GM19035 (cell line): ENCODE measurements around the gene KRTAP21-2.
"Not testable (repeated sequence)": the region's sequence is repeated elsewhere in the genome, so short reads cannot be mapped to it uniquely, and the experiment has no call there.

Experiments
- ATAC-seq: cut with Tn5 transposase; IDR thresholded peaks from one replicate; pipeline ENCODE4 v1.9.1; 2021; ENCODE audit not compliant: unreplicated experiment

Gene KRTAP21-2

DNA sequence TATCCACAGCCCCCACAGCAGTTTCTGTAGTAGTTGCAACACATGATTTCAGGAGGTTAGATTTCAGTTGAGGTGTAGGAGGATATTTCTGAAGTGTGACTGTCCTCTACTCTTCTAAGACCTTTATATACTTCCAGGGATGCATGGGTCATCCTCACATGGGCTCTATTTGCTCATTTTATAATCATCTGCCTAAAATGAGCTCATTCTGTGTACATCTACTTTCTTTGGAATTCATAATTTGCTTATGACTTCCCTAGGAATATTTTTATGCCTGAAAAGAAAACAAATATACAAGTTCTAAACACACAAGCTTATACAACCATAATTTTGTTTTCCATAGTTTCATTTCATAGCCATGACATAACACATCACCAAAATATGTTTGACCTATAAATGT, at the start of gene KRTAP21-2:
KRTAP21-2 (minus strand) TSS at position 101 of the 400 bp plus-strand sequence; CDS start at position 44, 57 bp downstream.
- ATAC-seq = no peak

DNA sequence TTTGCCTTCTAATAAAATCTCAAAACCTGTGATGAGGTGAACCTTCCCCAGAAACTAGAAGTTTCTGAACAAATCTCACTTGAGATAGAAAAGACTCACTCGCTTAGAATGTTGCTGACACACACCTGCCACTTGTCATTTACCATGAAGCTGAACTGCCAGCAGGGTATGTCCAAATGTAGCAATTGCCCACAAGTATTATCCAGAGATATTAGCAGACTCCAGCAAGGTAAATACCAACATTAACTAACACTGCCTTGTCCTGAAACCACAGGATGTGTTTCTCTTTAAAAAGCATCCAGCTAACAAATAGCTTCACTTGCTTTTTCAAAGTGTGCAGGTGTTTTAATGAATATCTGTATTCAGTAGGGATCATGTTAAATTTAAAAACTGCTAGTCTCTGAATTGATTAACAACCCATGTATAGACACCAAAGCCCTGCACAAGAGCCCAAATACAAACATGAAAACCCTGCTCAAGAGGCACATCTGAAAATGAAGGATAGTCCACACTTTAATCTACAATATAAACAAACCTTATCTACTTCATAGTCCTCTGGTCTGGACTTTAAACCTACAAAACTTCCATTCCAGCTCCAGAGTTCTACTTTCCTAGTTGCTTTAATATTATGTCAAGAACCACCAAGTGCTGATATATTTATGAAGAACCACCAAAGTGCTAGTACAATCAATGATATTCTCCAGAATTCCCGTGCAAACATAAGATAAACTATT, 46.7 kb upstream of the KRTAP21-2 start:
- ATAC-seq = no peak

DNA sequence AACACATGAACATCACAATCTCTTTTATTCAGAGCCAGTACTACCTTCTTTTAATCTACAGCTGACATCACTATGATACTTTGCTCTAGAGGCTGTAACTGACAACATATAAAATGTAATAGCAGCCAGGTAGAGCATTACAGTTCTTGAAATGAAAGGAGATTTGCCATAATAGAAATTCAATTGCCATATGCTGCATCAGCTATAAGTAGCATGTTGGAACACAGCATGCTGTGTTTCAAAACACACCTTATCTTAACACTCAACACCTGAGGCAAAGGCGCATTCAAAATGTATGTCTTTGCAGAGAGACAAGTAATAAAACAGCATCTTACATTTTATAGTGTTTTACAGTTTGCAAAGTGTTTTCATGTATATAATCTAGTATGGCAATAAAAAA, 32.2 kb upstream of the KRTAP21-2 start:
- ATAC-seq = no peak

DNA sequence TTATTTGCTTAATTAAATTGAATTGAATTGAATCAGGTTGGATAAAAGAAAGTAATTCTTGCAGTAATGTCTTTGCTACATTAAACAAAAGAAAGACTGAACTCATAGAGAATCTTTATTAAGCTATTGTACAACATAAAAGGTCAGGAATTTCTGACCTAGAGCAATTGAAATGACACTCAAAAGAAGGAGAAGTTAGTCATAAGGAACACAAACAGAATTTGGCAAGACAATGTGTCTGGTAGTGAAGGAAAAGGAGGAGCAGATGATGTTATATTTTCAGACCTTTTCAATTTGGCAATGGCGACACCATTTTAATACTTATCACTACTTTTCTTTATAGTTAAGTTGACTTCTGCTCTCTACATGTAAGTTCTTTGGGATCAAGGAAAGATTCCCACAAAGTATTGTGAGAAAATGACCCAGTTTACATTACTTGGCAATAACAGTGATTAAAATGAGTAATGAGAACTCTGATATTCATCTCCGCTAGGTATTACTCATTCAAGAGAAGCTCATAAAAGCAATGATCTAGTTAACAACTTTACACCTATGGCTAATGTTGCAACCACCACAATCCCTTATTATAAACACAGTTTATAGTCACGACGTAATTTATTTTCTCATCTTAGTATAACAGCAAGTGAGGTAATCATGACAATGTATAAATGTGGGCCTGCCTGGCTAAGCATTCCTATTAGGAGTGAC, 22.8 kb upstream of the KRTAP21-2 start:
- ATAC-seq = no peak

DNA sequence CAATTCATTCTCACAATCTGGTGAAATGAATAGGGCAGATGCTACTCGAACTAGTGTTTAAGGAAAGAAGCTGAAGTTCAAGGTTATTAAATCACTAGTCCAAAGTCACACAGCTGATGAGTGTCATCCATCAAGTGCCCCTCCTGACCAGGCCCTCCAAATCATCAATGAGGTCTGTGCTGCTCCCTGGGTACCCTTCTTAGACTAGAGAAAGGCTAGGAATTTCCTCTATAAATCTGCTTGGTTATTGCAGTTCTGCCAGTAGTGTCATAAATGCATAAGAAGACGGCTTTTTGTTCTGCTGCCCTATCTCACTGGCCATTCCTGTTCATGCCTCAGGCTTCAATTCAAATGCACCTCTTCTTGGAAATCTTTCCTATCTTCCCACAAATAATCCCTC, 13.7 kb upstream of the KRTAP21-2 start:
- ATAC-seq = no peak

DNA sequence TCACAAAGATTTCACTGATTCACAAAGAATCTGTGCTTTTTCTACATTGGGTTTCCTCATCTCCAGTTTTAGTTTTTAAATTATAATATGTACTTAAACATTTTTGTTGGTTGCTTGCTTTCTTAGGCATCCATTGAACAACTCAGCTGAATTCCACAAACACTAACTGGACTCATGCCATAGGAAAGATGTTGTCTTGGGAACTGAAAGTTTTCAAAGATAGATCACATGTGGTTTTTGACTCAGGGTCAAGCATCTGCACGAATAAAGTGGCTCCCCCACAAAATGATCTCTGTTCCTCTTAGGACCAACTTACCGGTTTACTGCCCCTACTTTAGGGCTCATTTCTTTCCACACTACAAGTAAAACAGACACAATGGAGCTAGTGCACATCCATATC, 11.2 kb upstream of the KRTAP21-2 start:
- ATAC-seq = no peak

DNA sequence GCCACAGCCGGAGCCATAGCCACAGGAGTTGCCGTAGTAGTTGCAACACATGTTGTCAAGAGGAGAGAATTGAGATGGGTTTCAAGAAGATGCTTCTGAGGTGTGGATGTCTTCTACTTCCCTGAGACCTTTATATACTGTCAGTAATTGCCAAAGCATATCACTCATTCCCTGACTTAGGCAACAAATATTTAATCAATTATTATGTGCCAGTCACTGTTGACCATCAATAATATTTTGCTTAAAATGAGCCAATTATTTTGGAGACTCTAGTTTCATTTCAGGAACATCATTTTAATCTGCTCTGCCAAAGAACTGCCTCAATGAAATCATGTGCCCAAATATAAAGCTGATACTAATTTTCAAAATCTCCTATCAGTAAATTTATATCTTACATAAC, 8.3 kb upstream of the KRTAP21-2 start, which contains the start of gene KRTAP21-1:
KRTAP21-1 (minus strand) TSS at position 101 of the 400 bp plus-strand sequence; CDS start at position 51, 50 bp downstream.
- ATAC-seq = not testable (repeated sequence)

DNA sequence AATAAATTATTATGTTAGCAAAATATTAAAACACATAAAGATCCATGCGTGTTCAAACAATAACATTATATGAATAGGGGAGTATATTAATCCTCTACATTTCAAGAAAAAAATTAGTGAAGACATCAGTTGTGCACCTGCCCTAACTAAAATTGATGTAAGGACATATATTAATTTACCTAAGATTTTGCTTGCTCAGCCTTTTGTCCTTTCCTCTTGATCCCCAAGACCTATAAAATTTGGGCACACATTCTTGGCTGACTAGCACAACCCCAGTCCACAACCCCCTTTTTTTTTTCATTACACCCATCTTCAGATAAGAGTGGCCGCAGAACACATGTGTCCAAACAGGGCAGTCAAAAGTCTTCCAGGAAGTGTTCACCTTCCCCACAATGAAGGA, 6.6 kb downstream of the KRTAP21-2 start:
- ATAC-seq = no peak

DNA sequence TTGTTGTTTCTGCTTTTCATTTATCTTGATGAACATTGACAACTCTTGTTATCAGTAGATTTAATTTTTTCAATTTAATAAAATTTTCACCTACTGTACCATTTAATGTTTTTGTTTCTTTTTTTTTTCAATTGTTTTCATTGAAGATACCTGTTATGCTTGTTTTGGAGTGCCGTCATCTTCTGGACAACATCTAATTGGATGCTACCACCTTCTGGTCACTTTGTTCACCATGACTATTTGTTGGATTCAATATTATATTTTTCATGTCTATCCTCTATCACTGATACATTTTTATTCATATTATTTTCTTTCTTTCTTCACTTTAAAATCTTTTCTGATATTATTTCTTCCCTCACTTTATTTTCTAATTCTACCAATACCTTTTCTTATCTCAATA, 14.0 kb downstream of the KRTAP21-2 start:
- ATAC-seq = no peak

DNA sequence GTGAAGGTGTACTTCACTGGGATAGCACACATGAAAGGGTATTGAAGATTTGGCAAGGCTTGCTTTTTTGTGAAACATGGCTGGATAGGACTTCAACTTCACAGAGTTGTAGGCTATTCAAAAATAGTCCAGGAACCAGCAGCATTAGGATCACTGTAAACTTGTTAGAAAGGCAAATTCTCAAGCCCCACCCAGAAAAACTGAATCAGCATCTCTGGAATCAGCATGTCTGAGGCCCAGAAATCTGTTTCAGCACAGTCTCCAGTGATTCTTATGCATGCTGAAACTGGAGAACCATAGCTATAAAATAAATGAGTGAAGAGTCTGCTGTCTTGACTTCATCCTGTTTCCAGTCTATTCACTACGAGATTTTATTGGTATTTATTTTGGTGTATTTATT, 20.3 kb downstream of the KRTAP21-2 start:
- ATAC-seq = no peak

DNA sequence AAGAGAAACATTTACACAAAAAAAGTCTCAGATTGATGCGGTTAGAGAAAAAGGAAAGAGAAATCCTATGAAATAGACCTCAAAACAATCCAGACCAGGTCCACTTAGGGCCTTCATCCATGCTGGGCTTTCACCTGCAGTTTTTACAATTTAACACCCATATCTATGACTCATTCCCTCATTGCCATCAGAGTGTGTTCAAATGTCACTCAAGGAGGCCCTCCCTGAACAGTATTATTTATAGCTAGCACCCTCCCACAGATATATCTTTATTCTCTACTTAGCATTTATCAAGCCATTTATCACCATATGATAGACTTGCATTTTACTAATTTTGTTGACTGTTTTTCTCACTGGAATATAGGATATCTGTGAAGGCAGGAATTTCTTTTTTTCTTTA, 27.7 kb downstream of the KRTAP21-2 start:
- ATAC-seq = no peak

DNA sequence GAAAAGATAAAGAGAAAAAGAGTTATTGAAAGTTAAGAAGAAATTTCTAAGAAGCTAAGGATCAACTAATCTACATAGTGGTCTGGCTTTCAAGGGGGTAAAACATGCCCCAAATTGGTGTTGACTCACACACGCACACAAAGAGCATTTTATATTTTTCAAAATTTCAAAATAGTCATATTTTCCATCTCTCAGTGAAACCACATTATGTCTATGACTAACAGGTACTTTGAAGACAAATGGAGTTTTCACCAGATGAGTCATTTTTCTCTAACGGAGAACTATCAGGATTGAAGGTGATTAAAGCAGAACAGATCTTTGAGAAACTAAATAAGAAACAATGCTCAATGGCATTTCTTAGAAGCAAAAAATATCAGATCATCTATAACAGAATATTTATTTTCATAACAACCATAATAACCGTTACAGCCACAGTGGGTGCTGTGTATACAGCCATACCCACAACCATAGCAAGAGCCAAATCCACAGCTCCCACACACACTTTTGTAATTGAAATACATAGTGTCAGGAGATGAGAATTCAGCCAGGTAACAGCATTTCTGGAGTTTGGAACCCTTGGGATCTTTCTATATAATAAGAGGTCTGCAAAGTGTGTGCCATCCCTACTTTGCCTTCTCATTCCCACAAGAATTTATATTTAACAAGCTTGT, 28.7 kb downstream of the KRTAP21-2 start, which contains the start of gene KRTAP21-3:
KRTAP21-3 (minus strand) TSS at position 539 of the 671 bp plus-strand sequence; CDS start at position 521, 18 bp downstream.
- ATAC-seq = no peak

DNA sequence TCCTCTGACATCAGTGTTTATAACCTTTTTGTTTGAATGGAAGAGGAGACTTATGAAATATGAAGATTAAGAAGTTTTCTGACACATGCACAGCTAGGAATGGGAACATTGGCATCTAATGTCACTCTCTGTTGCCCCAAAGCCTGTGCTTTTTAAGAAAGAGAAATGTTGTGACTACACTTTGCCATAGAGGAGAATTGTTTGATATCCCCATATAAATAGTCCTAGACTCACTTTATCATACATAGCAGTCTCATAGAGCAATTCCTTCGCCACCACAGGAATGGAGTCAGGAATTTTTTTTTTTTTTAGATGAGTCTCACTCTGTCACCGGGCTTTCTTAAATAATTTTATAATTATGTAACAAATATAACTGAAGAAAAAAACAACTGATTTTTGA, 30.0 kb downstream of the KRTAP21-2 start:
- no peak for ATAC-seq

DNA sequence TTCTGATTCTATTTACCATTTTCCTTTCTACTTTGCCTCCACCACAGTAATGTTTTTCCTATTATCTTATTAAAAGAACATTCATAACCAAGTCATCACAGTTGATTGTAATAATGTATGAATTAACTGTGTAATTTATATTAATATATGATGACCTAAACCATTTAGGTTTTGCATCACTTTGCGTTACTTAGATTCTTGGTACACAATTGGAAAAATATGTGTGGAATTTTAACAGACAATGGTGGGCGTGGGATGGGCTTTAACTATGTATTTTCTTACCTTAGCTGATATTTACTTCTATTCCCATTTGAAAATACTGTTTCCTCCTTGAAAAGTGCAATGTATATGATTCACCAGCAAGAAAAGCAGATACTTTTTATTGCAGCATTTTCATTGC, 32.1 kb downstream of the KRTAP21-2 start:
- ATAC-seq = no peak

DNA sequence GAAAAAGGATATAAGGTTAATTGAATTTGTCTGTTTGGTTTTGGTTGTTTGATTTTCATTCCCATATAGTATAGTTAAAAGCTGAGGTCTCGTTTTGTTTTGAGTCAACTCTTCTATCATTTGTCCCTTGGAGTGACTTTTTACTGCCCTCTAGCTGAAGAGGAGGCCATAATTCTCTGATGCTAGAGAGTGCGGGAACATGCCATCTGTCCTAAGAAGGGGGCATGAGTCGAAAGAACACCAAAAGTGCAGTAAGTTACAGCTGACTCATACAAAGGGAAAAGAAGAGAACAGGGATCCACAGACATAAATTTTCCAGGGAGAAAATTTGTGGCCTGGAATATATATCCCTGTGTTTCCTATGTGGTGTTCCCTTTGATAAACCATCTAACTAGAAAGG, 32.6 kb downstream of the KRTAP21-2 start:
- no peak for ATAC-seq

DNA sequence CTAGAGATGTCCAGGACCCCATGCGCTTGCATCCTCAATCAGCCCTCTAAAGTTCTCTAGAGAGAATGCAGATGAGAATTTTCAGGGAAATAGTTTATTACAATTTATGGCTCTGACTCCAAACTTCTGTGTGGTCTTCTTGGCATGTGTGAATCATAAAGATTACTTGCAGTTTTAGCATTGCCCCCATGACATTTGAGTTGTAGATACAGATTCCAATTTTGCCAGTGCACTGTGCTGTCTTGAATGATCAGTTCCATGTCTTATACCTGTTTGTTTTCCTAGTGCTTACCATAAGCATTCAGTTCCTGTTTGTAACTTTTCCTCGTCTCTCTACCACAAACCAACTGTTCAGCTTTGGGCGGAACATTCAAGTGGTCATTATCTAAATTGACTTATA, 33.3 kb downstream of the KRTAP21-2 start:
- ATAC-seq = no peak

DNA sequence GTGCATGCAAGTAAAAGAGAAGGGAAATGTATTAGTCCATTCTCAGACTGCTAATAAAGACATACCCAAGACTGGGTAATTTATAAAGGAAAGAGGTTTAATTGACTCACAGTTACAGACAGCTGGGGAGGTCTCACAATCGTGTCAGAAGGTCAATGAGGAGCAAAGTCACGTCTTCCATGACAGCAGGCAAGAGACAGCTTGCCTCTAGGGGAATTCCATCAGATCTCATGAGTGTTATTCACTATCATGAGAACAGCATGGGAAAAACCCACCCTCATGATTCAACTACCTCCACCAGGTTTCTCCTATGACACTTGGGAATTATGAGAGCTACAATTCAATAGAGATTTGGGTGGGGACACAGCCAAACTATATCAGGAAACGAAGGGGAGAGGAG, 36.6 kb downstream of the KRTAP21-2 start:
- ATAC-seq = no peak

DNA sequence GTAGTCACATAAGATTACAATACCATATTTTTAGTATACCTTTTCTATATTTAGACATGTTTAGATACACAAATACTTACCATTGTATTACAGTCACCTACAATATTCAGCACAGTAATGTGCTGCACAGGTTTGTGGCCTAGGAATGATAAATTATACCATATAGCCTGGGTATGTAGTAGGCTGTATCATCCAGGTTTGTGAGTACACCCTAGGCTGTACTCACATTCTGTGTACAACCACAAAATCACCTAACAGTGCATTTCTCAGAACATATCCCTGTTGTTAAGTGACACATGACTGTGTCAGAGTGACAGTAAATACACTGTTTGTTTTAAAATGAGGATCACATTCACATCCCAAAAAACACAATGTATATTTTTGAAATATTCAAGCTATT, 39.6 kb downstream of the KRTAP21-2 start:
- ATAC-seq = no peak
